ENCODE measurements around the gene RIMBP2.

The RIMBP2 gene

GRCh38 chr12:130480231-130480630 is 235.9 kb downstream of the RIMBP2 start:
- no peak for DNase-seq

GRCh38 chr12:130479401-130480125 is 236.5 kb downstream of the RIMBP2 start:
- no peak for DNase-seq

- peak; percentile 9 for DNase-seq
Measured at GRCh38 chr12:130478786-130479185, 237.3 kb downstream of the RIMBP2 start.

- DNase-seq: no peak
Measured at GRCh38 chr12:130477701-130478100, 238.4 kb downstream of the RIMBP2 start.

DNA sequence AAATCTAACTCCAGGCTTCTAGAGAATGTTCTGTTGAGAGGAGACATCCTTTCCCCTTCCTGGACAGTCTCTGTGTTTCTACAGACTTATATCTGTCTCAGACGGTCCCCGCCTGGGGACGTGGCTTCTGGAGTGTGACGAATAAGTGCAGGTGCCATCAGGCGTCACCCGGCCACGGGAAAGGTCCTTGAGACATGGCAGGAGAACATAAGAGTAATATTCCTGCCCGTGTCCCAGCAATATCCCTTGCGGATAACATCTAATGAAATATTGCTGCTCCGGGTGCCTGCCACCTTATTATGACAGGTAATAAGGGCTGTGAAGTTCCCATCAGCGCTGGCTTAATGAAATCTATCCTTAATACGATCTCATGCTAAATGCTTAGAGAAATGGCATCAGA is 238.8 kb downstream of the RIMBP2 start:
- DNase-seq: no peak

- no peak for DNase-seq
Measured at GRCh38 chr12:130476451-130477135, 239.5 kb downstream of the RIMBP2 start.

GRCh38 chr12:130474599-130475269 is 241.4 kb downstream of the RIMBP2 start:
- DNase-seq: no peak

DNA sequence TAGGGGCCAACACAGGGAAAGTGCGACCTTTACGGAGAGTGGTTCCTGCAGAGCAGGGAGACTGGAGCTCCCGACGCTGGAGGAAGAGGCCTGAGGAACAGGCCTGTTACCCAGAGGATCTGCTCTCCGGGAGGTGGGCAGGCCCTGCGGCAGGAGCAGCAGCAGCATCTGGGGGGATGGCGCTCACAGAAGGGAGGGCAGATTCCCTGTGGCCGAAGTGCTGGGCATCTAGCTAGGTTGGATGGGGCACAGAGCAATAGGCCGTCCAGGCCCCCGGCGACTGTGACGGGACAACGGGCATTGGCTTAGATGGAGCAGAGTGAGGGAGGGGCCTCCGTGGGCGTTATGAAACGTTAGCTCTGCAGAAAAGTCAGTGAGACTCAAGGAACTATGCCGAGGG is 242.8 kb downstream of the RIMBP2 start:
- DNase-seq: no peak

DNA sequence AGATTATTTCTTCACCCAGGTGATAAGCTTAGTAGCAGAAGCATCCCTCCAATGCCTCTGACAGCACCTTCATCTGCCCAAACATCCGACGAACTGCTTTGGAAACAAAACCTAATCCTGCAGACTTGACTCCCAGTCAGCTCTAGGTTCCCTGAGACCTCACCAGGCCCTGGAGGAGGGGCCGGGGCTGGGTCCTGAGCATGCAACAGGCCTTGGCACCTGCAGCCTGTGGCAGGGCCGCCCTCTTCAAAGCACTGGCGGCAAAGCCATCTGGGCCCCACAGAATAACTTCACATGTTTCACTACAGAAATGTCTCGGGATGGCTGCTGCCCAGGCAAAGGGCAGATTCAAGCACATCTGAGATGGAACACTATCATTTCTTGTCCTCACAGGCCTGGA is 245.1 kb downstream of the RIMBP2 start:
- no peak for DNase-seq

DNA sequence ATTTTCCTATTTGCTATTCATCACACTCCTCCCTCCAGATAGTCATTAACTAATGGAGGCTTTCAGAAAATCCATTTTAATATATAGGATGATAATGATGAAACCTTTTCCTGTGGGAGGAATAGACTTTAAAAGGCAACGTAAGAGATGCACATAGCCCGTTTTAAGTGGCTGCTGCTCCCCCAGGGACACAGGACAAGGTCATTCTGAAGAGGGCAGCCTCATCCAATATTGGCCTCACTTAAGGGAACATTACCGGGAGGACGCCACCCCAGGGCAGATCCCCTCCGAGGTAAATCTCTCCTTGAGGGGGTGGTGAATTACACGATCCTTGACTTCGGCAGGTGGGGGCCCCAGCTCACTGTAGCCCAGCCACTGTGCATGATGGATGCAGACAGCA is 246.5 kb downstream of the RIMBP2 start:
- no peak for DNase-seq

GRCh38 chr12:130468700-130469245 is 247.3 kb downstream of the RIMBP2 start:
- DNase-seq: no peak

GRCh38 chr12:130468186-130468585 is 247.9 kb downstream of the RIMBP2 start:
- DNase-seq: no peak

- no peak for DNase-seq
Measured at GRCh38 chr12:130465626-130466025, 250.5 kb downstream of the RIMBP2 start.

DNA sequence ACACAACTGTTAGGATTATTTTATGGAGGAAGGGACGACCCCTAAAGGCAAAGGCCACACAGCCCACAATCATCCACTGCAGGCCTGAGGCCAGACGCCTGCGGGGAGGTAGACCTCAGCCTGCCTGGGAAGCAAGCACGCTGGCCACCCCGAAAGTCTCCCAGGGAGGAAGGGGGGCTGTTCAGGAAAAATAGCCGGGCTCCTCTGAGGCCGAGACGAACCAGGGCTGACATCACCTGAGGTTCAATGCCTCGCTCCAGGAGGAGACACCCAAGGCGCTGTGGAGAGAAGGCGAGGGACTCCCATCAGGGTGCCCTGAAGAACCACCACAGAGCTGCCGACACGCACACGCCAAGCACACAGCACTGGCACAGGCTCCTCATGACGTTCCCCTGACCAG is 251.1 kb downstream of the RIMBP2 start:
- no peak for DNase-seq

- DNase-seq: no peak
Measured at GRCh38 chr12:130463818-130464670, 252.1 kb downstream of the RIMBP2 start.

DNA sequence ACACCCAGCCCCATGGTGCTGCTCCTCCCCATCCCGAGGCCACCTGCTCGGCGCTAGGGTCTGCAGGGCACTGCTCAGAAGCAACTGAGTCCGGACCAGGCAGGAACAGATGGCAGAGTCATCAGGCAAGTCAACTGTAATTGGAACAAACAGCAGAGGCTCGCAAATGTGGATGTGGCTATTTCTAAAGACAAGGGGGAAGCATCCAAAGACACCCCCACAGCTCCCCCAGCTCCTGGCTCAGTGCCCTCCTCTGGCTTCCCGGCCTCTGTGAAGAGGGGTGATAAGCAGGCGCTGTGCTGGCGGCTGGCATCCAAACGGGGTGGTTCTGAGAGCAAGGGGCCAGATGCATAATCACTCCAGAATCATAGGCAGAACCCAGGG is 252.8 kb downstream of the RIMBP2 start:
- no peak for DNase-seq

DNA sequence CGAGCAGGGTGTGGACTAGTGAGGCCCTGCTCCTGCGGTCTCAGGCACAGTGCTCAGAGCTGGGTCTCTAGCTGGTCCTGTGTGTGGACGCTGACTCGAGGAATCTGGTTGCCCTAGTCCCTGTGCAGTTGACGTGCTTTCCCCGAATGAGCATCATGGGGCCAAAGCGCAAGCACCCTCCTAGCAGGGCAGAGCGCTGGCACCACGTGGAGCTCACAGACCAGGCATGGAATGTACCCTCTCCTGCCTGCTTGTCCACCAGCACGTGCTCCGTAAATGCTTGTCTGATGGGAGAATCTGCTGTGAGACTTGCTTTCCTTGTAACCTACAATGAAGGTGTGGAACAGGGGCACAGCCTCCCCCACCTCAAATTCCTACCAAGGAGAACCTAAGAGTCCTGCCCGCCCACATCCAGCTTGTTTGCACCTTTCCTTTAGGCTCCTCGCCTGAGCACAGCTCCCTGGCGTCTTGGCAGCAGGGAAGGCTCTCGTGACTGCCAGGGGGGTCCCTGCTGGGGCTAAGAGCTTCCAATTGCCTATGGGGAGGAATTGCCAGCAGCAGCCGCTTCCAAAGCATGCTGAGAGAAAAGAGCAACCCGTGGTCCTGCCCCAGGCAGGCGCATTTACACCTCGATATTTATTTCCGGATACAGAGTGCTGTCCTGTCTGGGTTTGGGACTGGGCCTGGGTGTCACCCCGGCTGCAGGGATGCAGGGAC is 253.4 kb downstream of the RIMBP2 start:
- DNase-seq: no peak

GRCh38 chr12:130461839-130462557 is 254.1 kb downstream of the RIMBP2 start:
- no peak for DNase-seq

DNA sequence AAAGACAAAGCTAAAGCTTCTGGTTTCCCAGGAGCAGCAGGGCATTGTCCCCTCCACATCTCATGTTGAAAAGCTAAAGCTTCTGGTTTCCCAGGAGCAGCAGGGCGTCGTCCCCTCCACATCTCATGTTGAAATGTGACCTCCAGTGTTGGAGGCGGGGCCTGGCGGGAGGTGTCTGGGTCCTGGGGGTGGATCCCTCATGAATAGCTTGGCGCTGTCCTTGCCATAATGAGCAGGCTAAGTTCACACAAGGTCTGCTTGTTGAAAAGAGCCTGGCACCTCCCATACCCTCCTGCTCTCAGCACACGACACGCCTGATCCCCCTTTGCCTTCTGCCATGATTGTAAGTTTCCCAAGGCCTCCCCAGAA is 254.7 kb downstream of the RIMBP2 start:
- no peak for DNase-seq

- no peak for DNase-seq
Measured at GRCh38 chr12:130460611-130461446, 255.3 kb downstream of the RIMBP2 start.
